Measurements from ENCODE around the gene SLIT3.

- no peak for TF ChIP-seq TARDBP (IDR thresholded peaks at IDR 0.05)
- TF ChIP-seq SP1 (IDR thresholded peaks at IDR 0.05), result no peak
Observed at GRCh38 chr5:169027501-169028061, 273.4 kb downstream of the SLIT3 start.
